Ovary (tissue), 3 donors: Measurements from ENCODE around the gene CBFB.

Experiments
- EP300 ChIP-seq: sonication (generic); formaldehyde crosslinking; IDR thresholded peaks from one replicate; pipeline ENCODE4 v1.6.1; 2017; ENCODE audit warnings: antibody characterized with exemption
- TF ChIP-seq, protein P1 (sequence below), 3 donors: fragments of 450-650 bp in 2 of 3; fragments of 200-600 bp in 1 of 3; IDR thresholded peaks; one replicate each; pipeline versions ENCODE4 v1.5.1 to v1.8.0; 2016 to 2022; ENCODE audit warnings: antibody characterized with exemption in 3 of 3, mild to moderate bottlenecking in 1 of 3
- donor health status: DM: no; HTN: no; CAD: no.

DNA sequence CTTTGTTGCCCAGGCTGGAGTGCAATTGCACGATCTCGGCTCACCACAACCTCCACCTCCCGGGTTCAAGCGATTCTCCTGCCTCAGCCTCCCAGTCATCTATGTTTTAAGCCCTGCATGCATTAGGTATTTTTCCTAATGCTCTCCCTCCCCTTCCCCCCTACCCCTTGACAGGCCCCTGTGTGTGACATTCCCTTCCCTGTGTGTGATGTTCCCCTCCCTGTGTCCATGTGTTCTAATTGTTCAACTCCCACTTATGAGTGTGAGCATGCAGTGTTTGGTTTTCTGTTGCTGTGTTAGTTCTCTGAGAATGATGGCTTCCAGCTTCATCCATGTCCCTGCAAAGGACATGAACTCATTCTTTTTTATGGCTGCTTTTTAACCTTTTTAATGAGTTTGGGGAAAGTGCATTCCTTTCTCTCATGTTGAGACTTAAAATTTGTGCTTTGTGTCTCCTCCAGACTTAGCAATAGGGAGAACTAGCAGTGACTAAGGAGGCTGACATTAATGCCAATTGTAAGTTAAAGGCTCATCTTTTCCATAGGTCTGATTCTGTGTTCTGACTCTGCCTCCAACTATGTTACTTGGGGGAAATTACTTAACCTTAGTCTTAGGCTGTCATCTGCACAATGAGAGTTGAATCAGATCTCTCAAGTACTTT lies 63.1 kb downstream of the CBFB start:
- TF ChIP-seq, protein P1, sequence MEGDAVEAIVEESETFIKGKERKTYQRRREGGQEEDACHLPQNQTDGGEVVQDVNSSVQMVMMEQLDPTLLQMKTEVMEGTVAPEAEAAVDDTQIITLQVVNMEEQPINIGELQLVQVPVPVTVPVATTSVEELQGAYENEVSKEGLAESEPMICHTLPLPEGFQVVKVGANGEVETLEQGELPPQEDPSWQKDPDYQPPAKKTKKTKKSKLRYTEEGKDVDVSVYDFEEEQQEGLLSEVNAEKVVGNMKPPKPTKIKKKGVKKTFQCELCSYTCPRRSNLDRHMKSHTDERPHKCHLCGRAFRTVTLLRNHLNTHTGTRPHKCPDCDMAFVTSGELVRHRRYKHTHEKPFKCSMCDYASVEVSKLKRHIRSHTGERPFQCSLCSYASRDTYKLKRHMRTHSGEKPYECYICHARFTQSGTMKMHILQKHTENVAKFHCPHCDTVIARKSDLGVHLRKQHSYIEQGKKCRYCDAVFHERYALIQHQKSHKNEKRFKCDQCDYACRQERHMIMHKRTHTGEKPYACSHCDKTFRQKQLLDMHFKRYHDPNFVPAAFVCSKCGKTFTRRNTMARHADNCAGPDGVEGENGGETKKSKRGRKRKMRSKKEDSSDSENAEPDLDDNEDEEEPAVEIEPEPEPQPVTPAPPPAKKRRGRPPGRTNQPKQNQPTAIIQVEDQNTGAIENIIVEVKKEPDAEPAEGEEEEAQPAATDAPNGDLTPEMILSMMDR (IDR thresholded peaks at IDR 0.05): no peak
- TF ChIP-seq EP300: no peak
